HG03097 (cell line): Measurements from ENCODE around the gene PRM3.
A peak's percentile ranks its signal among the peaks of the same experiment; 100 is the strongest.

Source experiments
- ATAC-seq: cut with Tn5 transposase; IDR thresholded peaks from one replicate; pipeline ENCODE4 v1.9.1; 2021; ENCODE audit not compliant: unreplicated experiment, low FRiP score

Gene PRM3

GRCh38 chr16:11229432-11229831, 44.0 kb downstream of the PRM3 start:
- ATAC-seq: no peak

GRCh38 chr16:11225677-11226549, 47.5 kb downstream of the PRM3 start:
- ATAC-seq: peak; percentile 2

GRCh38 chr16:11224894-11225676, 48.3 kb downstream of the PRM3 start:
- peak; percentile 86 for ATAC-seq

GRCh38 chr16:11224096-11224893, 49.1 kb downstream of the PRM3 start:
- ATAC-seq: peak; percentile 54
